HepG2 (cell line): ENCODE results near the gene PPP1R13B. TPM values are rescaled to one million over a fixed set of nuclear protein-coding genes. Genes with fewer than 3 reads are reported as not detected.
A peak's percentile ranks its signal among the peaks of the same experiment; 100 is the strongest.

Experiments
- HDAC1 ChIP-seq: sonication (generic); formaldehyde crosslinking; IDR thresholded peaks from 2 replicates; pipeline ENCODE4 v1.5.1; 2020; ENCODE audit warnings: mild to moderate bottlenecking, missing genetic modification reagents
- ISL2 ChIP-seq: sonication (generic); formaldehyde crosslinking; IDR thresholded peaks from 2 replicates; pipeline ENCODE4 v1.5.0; 2020; ENCODE audit warnings: missing genetic modification reagents
- KDM1A ChIP-seq: IDR thresholded peaks from 2 replicates; pipeline ENCODE4 v1.6.1; 2016; ENCODE audit warnings: missing compliant biosample characterization
- MED1 ChIP-seq: sonication (generic); formaldehyde crosslinking; IDR thresholded peaks from 2 replicates; pipeline ENCODE4 v1.4.0; 2020; ENCODE audit warnings: missing genetic modification reagents
- MIER2 ChIP-seq: IDR thresholded peaks from 2 replicates; pipeline ENCODE4 v1.6.1; 2016; ENCODE audit warnings: missing biosample characterization, missing genetic modification reagents
- RAD21 ChIP-seq: fragments of 450-650 bp; formaldehyde crosslinking; IDR thresholded peaks from 2 replicates; pipeline ENCODE4 v1.5.0; 2020; ENCODE audit warnings: mild to moderate bottlenecking
- SIX1 ChIP-seq: sonication (generic); formaldehyde crosslinking; IDR thresholded peaks from 2 replicates; pipeline ENCODE4 v1.4.0; 2020; ENCODE audit warnings: missing genetic modification reagents, borderline replicate concordance
- SKI ChIP-seq: fragments of 450-650 bp; IDR thresholded peaks from one replicate; pipeline ENCODE4 v1.6.1; 2018; ENCODE audit warnings: mild to moderate bottlenecking; ENCODE audit not compliant: partially characterized antibody
- SMC3 ChIP-seq: IDR thresholded peaks from 2 replicates; pipeline ENCODE4 v1.6.1; 2011; ENCODE audit warnings: low read length, improper control_type of control experiment
- SOX5 ChIP-seq: IDR thresholded peaks from 2 replicates; pipeline ENCODE4 v1.6.1; 2016; ENCODE audit warnings: borderline replicate concordance
- STAT5B ChIP-seq: sonication (generic); formaldehyde crosslinking; IDR thresholded peaks from 2 replicates; pipeline ENCODE4 v1.4.0; 2020; ENCODE audit warnings: missing genetic modification reagents
- TGIF2 ChIP-seq: IDR thresholded peaks from 2 replicates; pipeline ENCODE4 v1.6.1; 2016; ENCODE audit warnings: control low read depth, missing compliant biosample characterization
- THAP11 ChIP-seq: IDR thresholded peaks from 2 replicates; pipeline ENCODE4 v1.6.1; 2016; ENCODE audit warnings: missing biosample characterization, missing genetic modification reagents
- U2AF2 ChIP-seq: fragments of 200-400 bp; formaldehyde crosslinking; IDR thresholded peaks from 2 replicates; pipeline ENCODE4 v1.6.1; 2017; ENCODE audit warnings: low read depth, mild to moderate bottlenecking, low read length
- XRCC5 ChIP-seq: fragments of 200-400 bp; formaldehyde crosslinking; optimal IDR thresholded peaks from 2 replicates; pipeline ENCODE3; 2017; ENCODE audit warnings: mild to moderate bottlenecking, low read length
- YEATS4 ChIP-seq: sonication (generic); formaldehyde crosslinking; IDR thresholded peaks from 2 replicates; pipeline ENCODE4 v1.4.0; 2020; ENCODE audit warnings: missing genetic modification reagents, borderline replicate concordance
- ZNF232 ChIP-seq: sonication (generic); formaldehyde crosslinking; IDR thresholded peaks from 2 replicates; pipeline ENCODE4 v1.4.0; 2020; ENCODE audit warnings: missing genetic modification reagents, borderline replicate concordance
- ZNF3 ChIP-seq: IDR thresholded peaks from 2 replicates; pipeline ENCODE4 v1.7.0; 2017; ENCODE audit warnings: inconsistent platforms
- ZNF552 ChIP-seq: sonication (generic); formaldehyde crosslinking; IDR thresholded peaks from 2 replicates; pipeline ENCODE4 v1.9.0; 2022; ENCODE audit warnings: missing genetic modification reagents, mild to moderate bottlenecking, borderline replicate concordance
- ZNF615 ChIP-seq: sonication (generic); formaldehyde crosslinking; IDR thresholded peaks from 2 replicates; pipeline ENCODE4 v1.5.0; 2020; ENCODE audit warnings: mild to moderate bottlenecking, missing genetic modification reagents, borderline replicate concordance
- ZNF788 ChIP-seq: sonication (generic); formaldehyde crosslinking; IDR thresholded peaks from 2 replicates; pipeline ENCODE4 v1.5.0; 2020; ENCODE audit warnings: mild to moderate bottlenecking, missing genetic modification reagents, borderline replicate concordance
- polyA plus RNA-seq, 8 experiments: library from polyadenylated mRNA; depleted of rRNA in 3 of 8; stranded (reverse) in 7 of 8; unstranded in 1 of 8; fragments of >200 nt; fragmentation: Illumina TruSeq in 4 of 8; extraction: Trizol in 4 of 8; gene quantifications; 2 replicates each; pipeline versions ENCODE4 v1.2.1 to v1.2.3, GENCODE V29; 2011 to 2016; ENCODE audit warnings: low read depth in 4 of 8, missing spikeins in 1 of 8, mixed read lengths in 1 of 8; ENCODE audit not compliant: insufficient read depth in 1 of 8
- total RNA-seq, 5 experiments: library from RNA; depleted of rRNA; stranded (reverse); fragments of >200 nt; fragmentation: Illumina TruSeq; extraction: Trizol; gene quantifications; 2 replicates each; pipeline ENCODE4 v1.2.3, GENCODE V29; 2016; ENCODE audit warnings: low read depth in 1 of 5
- TF ChIP-seq, protein P1 (sequence below): sonication (generic); formaldehyde crosslinking; IDR thresholded peaks from 2 replicates; pipeline ENCODE4 v1.4.0; 2020; ENCODE audit warnings: missing genetic modification reagents
- TF ChIP-seq, protein P2 (sequence below), 2 experiments: sonication (generic) in 1 of 2; formaldehyde crosslinking in 1 of 2; IDR thresholded peaks; 2 replicates each; pipeline versions ENCODE4 v1.4.0 to v1.6.1; 2018 to 2020; ENCODE audit warnings: missing genetic modification reagents in 2 of 2, borderline replicate concordance in 1 of 2, low read depth in 1 of 2, mild to moderate bottlenecking in 1 of 2, missing biosample characterization in 1 of 2
- TF ChIP-seq, protein P3 (sequence below): IDR thresholded peaks from 2 replicates; pipeline ENCODE4 v1.6.1; 2016; ENCODE audit warnings: missing compliant biosample characterization, missing genetic modification reagents, borderline replicate concordance

The PPP1R13B gene
- total and polyA plus RNA-seq, 2 of the 13 experiments (the other 11 are each of a cell fraction or from before 2014, with no cell fraction given) = 4.6 to 9.4 TPM

DNA sequence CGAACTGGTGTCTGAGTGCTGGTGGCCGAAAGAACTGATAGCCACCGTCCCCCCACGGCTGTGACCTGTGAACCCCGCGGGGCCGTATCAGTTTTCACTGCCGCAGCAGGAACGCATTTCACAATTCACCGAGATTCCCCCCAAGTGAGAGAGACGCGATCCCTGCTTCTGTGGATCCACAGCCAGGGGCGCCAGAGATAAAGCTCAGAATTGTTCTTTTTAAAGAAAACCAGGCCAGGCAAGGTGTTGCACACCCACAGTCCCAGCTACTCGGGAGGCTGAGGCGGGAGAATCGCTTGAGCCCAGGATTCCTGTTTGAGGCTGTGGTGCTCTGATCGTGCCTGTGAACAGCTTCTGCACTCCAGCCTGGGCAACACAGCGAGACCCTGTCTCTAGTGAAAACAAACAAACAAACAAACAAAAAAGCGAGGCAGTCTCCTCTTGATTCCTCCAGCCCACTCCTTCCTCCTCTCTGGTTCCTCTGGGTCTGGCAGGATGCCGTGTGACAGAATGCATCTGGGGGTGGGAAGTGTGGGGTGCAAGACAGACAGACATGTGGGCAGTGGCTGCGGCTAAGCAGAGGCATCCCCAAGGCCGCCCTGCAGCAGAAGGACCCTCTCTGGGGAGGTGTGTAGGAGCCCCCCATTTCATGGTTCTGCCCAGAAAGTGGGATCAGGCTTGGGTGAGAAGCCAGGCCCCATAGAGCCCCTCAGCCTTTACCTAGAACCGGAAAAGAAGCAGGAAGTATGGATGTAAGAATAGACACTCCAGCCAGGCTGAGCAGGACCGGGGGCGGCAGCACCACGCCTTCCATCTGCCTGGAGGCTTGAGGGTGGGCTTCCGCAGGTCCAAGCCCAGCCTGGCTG, 39.2 kb upstream of the PPP1R13B start (continued):
- peak; percentile 25; the same call in 1 of the 2 replicates for TF ChIP-seq YEATS4 (CRISPR knock-in tag)
- TF ChIP-seq THAP11 (CRISPR knock-in tag) = peak; percentile 47; the same call in 1 of the 2 replicates
- no peak for TF ChIP-seq KDM1A
- TF ChIP-seq, protein P1, sequence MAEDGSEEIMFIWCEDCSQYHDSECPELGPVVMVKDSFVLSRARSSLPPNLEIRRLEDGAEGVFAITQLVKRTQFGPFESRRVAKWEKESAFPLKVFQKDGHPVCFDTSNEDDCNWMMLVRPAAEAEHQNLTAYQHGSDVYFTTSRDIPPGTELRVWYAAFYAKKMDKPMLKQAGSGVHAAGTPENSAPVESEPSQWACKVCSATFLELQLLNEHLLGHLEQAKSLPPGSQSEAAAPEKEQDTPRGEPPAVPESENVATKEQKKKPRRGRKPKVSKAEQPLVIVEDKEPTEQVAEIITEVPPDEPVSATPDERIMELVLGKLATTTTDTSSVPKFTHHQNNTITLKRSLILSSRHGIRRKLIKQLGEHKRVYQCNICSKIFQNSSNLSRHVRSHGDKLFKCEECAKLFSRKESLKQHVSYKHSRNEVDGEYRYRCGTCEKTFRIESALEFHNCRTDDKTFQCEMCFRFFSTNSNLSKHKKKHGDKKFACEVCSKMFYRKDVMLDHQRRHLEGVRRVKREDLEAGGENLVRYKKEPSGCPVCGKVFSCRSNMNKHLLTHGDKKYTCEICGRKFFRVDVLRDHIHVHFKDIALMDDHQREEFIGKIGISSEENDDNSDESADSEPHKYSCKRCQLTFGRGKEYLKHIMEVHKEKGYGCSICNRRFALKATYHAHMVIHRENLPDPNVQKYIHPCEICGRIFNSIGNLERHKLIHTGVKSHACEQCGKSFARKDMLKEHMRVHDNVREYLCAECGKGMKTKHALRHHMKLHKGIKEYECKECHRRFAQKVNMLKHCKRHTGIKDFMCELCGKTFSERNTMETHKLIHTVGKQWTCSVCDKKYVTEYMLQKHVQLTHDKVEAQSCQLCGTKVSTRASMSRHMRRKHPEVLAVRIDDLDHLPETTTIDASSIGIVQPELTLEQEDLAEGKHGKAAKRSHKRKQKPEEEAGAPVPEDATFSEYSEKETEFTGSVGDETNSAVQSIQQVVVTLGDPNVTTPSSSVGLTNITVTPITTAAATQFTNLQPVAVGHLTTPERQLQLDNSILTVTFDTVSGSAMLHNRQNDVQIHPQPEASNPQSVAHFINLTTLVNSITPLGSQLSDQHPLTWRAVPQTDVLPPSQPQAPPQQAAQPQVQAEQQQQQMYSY (CRISPR knock-in tag) = no peak
- TF ChIP-seq SKI = peak; percentile 43
- TF ChIP-seq XRCC5 = peak; percentile 64
- TF ChIP-seq SOX5 (CRISPR knock-in tag) = peak; percentile 18; the same call in 1 of the 2 replicates
- TF ChIP-seq MED1 = peak; percentile 55
- 0 out of 2 replicates have a peak, but pooled peaks have one; percentile 28 for TF ChIP-seq ISL2 (CRISPR knock-in tag)
- TF ChIP-seq RAD21 (CRISPR knock-in tag) = peak; percentile 54
- TF ChIP-seq HDAC1 (CRISPR knock-in tag) = 0 out of 2 replicates have a peak, but pooled peaks have one; percentile 58
- TF ChIP-seq STAT5B (CRISPR knock-in tag) = 0 out of 2 replicates have a peak, but pooled peaks have one; percentile 50
- TF ChIP-seq ZNF615 (CRISPR knock-in tag) = no peak
- TF ChIP-seq TGIF2 (CRISPR knock-in tag) = no peak
- peak; percentile 98 for TF ChIP-seq SIX1 (CRISPR knock-in tag)
- TF ChIP-seq ZNF552 (CRISPR knock-in tag) = no peak
- TF ChIP-seq, protein P2, sequence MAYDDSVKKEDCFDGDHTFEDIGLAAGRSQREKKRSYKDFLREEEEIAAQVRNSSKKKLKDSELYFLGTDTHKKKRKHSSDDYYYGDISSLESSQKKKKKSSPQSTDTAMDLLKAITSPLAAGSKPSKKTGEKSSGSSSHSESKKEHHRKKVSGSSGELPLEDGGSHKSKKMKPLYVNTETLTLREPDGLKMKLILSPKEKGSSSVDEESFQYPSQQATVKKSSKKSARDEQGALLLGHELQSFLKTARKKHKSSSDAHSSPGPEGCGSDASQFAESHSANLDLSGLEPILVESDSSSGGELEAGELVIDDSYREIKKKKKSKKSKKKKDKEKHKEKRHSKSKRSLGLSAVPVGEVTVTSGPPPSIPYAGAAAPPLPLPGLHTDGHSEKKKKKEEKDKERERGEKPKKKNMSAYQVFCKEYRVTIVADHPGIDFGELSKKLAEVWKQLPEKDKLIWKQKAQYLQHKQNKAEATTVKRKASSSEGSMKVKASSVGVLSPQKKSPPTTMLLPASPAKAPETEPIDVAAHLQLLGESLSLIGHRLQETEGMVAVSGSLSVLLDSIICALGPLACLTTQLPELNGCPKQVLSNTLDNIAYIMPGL (CRISPR knock-in tag; IDR thresholded peaks at IDR 0.05; ENCODE audit: borderline replicate concordance in 1 of 2, low read depth in 1 of 2) = peak; percentile 38 to 57; a peak in 2 of 4 replicates
- peak; percentile 48; the same call in 1 of the 2 replicates for TF ChIP-seq SMC3
- peak; percentile 41; the same call in 1 of the 2 replicates for TF ChIP-seq ZNF788 (CRISPR knock-in tag)
- TF ChIP-seq ZNF3 (CRISPR knock-in tag) = no peak
- TF ChIP-seq U2AF2 = no peak
- peak; percentile 47; the same call in 1 of the 2 replicates for TF ChIP-seq MIER2
- TF ChIP-seq, protein P3, sequence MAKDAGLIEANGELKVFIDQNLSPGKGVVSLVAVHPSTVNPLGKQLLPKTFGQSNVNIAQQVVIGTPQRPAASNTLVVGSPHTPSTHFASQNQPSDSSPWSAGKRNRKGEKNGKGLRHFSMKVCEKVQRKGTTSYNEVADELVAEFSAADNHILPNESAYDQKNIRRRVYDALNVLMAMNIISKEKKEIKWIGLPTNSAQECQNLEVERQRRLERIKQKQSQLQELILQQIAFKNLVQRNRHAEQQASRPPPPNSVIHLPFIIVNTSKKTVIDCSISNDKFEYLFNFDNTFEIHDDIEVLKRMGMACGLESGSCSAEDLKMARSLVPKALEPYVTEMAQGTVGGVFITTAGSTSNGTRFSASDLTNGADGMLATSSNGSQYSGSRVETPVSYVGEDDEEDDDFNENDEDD (CRISPR knock-in tag) = peak; percentile 52; the same call in 1 of the 2 replicates
- no peak for TF ChIP-seq ZNF232
